HepG2 (cell line): ENCODE measurements around the gene STAP2. TPM values are rescaled to one million over a fixed set of nuclear protein-coding genes. Genes with fewer than 3 reads are reported as not detected.

Experiments used
- ATF1 ChIP-seq: IDR thresholded peaks from 2 replicates; pipeline ENCODE4 v1.6.1; 2016; ENCODE audit warnings: mild to moderate bottlenecking, control low read depth
- CC2D1A ChIP-seq: sonication (generic); formaldehyde crosslinking; IDR thresholded peaks from 2 replicates; pipeline ENCODE4 v1.8.1; 2023; ENCODE audit warnings: mild to moderate bottlenecking, missing genetic modification reagents
- ELF4 ChIP-seq: sonication (generic); formaldehyde crosslinking; IDR thresholded peaks from 2 replicates; pipeline ENCODE4 v1.5.0; 2020; ENCODE audit warnings: missing genetic modification reagents, mild to moderate bottlenecking, moderate library complexity, borderline replicate concordance
- GLI4 ChIP-seq: sonication (generic); formaldehyde crosslinking; IDR thresholded peaks from 2 replicates; pipeline ENCODE4 v1.5.1; 2020; ENCODE audit warnings: missing genetic modification reagents, mild to moderate bottlenecking, moderate library complexity, borderline replicate concordance
- GPN1 ChIP-seq: sonication (generic); formaldehyde crosslinking; IDR thresholded peaks from 2 replicates; pipeline ENCODE4 v1.5.1; 2020; ENCODE audit warnings: missing genetic modification reagents, borderline replicate concordance
- HNRNPH1 ChIP-seq: fragments of 200-400 bp; formaldehyde crosslinking; optimal IDR thresholded peaks from 2 replicates; pipeline ENCODE3; 2017; ENCODE audit warnings: mild to moderate bottlenecking, low read depth, low read length
- IRF2 ChIP-seq: IDR thresholded peaks from 2 replicates; pipeline ENCODE4 v1.6.1; 2018; ENCODE audit warnings: missing genetic modification reagents, missing compliant biosample characterization
- POLR2A ChIP-seq, 2 experiments: IDR thresholded peaks; 2 replicates each; pipeline ENCODE4 v1.6.1; 2011; ENCODE audit warnings: low read depth in 2 of 2, low read length in 2 of 2, mild to moderate bottlenecking in 1 of 2, moderate library complexity in 1 of 2; ENCODE audit not compliant: insufficient read depth in 1 of 2
- YEATS2 ChIP-seq: sonication (generic); formaldehyde crosslinking; IDR thresholded peaks from 2 replicates; pipeline ENCODE4 v1.4.0; 2020; ENCODE audit warnings: missing genetic modification reagents, borderline replicate concordance
- ZNF121 ChIP-seq: sonication (generic); formaldehyde crosslinking; IDR thresholded peaks from 2 replicates; pipeline ENCODE4 v1.5.0; 2020; ENCODE audit warnings: mild to moderate bottlenecking, missing genetic modification reagents
- ZNF44 ChIP-seq: sonication (generic); formaldehyde crosslinking; IDR thresholded peaks from 2 replicates; pipeline ENCODE4 v1.5.1; 2020; ENCODE audit warnings: mild to moderate bottlenecking, missing genetic modification reagents
- ZNF562 ChIP-seq: sonication (generic); formaldehyde crosslinking; IDR thresholded peaks from 2 replicates; pipeline ENCODE4 v1.8.0; 2022; ENCODE audit warnings: missing genetic modification reagents, borderline replicate concordance
- ZNF570 ChIP-seq: sonication (generic); formaldehyde crosslinking; IDR thresholded peaks from 2 replicates; pipeline ENCODE4 v1.4.0; 2020; ENCODE audit warnings: mild to moderate bottlenecking, missing genetic modification reagents, borderline replicate concordance
- ZNF713 ChIP-seq: sonication (generic); formaldehyde crosslinking; IDR thresholded peaks from 2 replicates; pipeline ENCODE4 v1.4.0; 2020; ENCODE audit warnings: mild to moderate bottlenecking, missing genetic modification reagents
- polyA plus RNA-seq, 8 experiments: library from polyadenylated mRNA; depleted of rRNA in 3 of 8; stranded (reverse) in 7 of 8; unstranded in 1 of 8; fragments of >200 nt; fragmentation: Illumina TruSeq in 4 of 8; extraction: Trizol in 4 of 8; gene quantifications; 2 replicates each; pipeline versions ENCODE4 v1.2.1 to v1.2.3, GENCODE V29; 2011 to 2016; ENCODE audit warnings: low read depth in 4 of 8, missing spikeins in 1 of 8, mixed read lengths in 1 of 8; ENCODE audit not compliant: insufficient read depth in 1 of 8
- total RNA-seq, 5 experiments: library from RNA; depleted of rRNA; stranded (reverse); fragments of >200 nt; fragmentation: Illumina TruSeq; extraction: Trizol; gene quantifications; 2 replicates each; pipeline ENCODE4 v1.2.3, GENCODE V29; 2016; ENCODE audit warnings: low read depth in 1 of 5
- TF ChIP-seq, protein P1 (sequence below): sonication (generic); formaldehyde crosslinking; IDR thresholded peaks from 2 replicates; pipeline ENCODE4 v1.4.0; 2020; ENCODE audit warnings: low read depth, missing genetic modification reagents
- TF ChIP-seq, protein P2 (sequence below): sonication (generic); formaldehyde crosslinking; IDR thresholded peaks from 2 replicates; pipeline ENCODE4 v1.9.0; 2021; ENCODE audit warnings: missing genetic modification reagents, mild to moderate bottlenecking, borderline replicate concordance
- TF ChIP-seq, protein P3 (sequence below): sonication (generic); formaldehyde crosslinking; IDR thresholded peaks from 2 replicates; pipeline ENCODE4 v1.5.0; 2020; ENCODE audit warnings: missing genetic modification reagents
- TF ChIP-seq, protein P4 (sequence below): sonication (generic); formaldehyde crosslinking; IDR thresholded peaks from 2 replicates; pipeline ENCODE4 v1.4.0; 2020; ENCODE audit warnings: missing genetic modification reagents, mild to moderate bottlenecking, borderline replicate concordance
- TF ChIP-seq, protein P5 (sequence below): sonication (generic); formaldehyde crosslinking; IDR thresholded peaks from 2 replicates; pipeline ENCODE4 v1.5.1; 2020; ENCODE audit warnings: missing genetic modification reagents, mild to moderate bottlenecking, borderline replicate concordance

STAP2 gene
- total and polyA plus RNA-seq, 2 of the 13 experiments (the other 11 are each of a cell fraction or from before 2014, with no cell fraction given) = 39.0 to 43.7 TPM

DNA sequence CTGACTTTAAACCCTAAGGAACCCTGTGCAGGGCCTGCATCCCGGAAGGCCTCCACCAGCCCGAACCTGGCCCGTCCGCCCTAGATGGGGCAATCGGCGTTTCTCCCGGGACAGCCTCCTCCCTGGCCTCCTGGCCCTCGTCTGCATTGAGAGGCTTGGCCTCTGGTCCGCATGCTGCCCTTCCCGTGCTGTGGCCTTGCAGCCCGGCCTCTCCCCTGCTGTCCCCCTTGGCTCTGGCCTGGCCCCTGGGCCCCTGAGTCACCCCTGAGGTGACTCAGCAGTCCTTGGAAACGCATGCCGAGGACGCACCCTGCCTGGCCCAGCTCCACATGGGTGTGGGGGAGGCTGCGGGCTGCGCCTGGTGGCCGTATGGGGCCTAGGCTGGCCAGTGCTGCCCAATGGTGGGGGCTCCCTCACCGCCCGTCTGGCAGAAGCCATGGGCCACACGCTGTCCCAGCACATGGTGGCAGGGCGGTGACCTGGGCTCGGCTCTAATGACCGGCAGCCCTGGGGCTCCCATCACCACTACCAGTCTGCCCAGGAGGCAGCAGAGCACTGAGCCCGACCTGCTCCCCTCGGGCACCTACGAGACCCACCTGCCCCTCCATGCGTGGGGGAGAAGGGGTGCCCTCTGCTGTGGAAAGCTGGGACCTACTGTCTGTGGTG, 36.0 kb upstream of the STAP2 start (continued):
- TF ChIP-seq, protein P1, sequence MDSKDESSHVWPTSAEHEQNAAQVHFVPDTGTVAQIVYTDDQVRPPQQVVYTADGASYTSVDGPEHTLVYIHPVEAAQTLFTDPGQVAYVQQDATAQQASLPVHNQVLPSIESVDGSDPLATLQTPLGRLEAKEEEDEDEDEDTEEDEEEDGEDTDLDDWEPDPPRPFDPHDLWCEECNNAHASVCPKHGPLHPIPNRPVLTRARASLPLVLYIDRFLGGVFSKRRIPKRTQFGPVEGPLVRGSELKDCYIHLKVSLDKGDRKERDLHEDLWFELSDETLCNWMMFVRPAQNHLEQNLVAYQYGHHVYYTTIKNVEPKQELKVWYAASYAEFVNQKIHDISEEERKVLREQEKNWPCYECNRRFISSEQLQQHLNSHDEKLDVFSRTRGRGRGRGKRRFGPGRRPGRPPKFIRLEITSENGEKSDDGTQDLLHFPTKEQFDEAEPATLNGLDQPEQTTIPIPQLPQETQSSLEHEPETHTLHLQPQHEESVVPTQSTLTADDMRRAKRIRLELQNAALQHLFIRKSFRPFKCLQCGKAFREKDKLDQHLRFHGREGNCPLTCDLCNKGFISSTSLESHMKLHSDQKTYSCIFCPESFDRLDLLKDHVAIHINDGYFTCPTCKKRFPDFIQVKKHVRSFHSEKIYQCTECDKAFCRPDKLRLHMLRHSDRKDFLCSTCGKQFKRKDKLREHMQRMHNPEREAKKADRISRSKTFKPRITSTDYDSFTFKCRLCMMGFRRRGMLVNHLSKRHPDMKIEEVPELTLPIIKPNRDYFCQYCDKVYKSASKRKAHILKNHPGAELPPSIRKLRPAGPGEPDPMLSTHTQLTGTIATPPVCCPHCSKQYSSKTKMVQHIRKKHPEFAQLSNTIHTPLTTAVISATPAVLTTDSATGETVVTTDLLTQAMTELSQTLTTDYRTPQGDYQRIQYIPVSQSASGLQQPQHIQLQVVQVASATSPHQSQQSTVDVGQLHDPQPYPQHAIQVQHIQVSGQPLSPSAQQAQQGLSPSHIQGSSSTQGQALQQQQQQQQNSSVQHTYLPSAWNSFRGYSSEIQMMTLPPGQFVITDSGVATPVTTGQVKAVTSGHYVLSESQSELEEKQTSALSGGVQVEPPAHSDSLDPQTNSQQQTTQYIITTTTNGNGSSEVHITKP (CRISPR knock-in tag) = peak; percentile 80; the same call in 1 of the 2 replicates
- TF ChIP-seq POLR2A (IDR thresholded peaks at IDR 0.05; ENCODE audit: insufficient read depth in 1 of 2, low read depth in 2 of 2, low read length in 2 of 2) (peak; percentile 12 to 48; a peak in 2 of 4 replicates), IRF2 (CRISPR knock-in tag) (peak; percentile 94), ZNF570 (no peak), GPN1 (CRISPR knock-in tag) (no peak), ATF1 (no peak), ZNF562 (CRISPR knock-in tag) (no peak), YEATS2 (CRISPR knock-in tag) (peak; percentile 88), HNRNPH1 (no peak), ZNF121 (peak; percentile 73), ZNF44 (CRISPR knock-in tag) (no peak), CC2D1A (CRISPR knock-in tag) (no peak), ZNF713 (CRISPR knock-in tag) (no peak), ELF4 (no peak), GLI4 (CRISPR knock-in tag) (peak; percentile 94; the same call in 1 of the 2 replicates)
- TF ChIP-seq, protein P2, sequence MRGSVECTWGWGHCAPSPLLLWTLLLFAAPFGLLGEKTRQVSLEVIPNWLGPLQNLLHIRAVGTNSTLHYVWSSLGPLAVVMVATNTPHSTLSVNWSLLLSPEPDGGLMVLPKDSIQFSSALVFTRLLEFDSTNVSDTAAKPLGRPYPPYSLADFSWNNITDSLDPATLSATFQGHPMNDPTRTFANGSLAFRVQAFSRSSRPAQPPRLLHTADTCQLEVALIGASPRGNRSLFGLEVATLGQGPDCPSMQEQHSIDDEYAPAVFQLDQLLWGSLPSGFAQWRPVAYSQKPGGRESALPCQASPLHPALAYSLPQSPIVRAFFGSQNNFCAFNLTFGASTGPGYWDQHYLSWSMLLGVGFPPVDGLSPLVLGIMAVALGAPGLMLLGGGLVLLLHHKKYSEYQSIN (CRISPR knock-in tag) = no peak
- TF ChIP-seq, protein P3, sequence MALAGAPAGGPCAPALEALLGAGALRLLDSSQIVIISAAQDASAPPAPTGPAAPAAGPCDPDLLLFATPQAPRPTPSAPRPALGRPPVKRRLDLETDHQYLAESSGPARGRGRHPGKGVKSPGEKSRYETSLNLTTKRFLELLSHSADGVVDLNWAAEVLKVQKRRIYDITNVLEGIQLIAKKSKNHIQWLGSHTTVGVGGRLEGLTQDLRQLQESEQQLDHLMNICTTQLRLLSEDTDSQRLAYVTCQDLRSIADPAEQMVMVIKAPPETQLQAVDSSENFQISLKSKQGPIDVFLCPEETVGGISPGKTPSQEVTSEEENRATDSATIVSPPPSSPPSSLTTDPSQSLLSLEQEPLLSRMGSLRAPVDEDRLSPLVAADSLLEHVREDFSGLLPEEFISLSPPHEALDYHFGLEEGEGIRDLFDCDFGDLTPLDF (CRISPR knock-in tag) = no peak
- TF ChIP-seq, protein P4, sequence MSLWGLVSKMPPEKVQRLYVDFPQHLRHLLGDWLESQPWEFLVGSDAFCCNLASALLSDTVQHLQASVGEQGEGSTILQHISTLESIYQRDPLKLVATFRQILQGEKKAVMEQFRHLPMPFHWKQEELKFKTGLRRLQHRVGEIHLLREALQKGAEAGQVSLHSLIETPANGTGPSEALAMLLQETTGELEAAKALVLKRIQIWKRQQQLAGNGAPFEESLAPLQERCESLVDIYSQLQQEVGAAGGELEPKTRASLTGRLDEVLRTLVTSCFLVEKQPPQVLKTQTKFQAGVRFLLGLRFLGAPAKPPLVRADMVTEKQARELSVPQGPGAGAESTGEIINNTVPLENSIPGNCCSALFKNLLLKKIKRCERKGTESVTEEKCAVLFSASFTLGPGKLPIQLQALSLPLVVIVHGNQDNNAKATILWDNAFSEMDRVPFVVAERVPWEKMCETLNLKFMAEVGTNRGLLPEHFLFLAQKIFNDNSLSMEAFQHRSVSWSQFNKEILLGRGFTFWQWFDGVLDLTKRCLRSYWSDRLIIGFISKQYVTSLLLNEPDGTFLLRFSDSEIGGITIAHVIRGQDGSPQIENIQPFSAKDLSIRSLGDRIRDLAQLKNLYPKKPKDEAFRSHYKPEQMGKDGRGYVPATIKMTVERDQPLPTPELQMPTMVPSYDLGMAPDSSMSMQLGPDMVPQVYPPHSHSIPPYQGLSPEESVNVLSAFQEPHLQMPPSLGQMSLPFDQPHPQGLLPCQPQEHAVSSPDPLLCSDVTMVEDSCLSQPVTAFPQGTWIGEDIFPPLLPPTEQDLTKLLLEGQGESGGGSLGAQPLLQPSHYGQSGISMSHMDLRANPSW (CRISPR knock-in tag) = no peak
- TF ChIP-seq, protein P5, sequence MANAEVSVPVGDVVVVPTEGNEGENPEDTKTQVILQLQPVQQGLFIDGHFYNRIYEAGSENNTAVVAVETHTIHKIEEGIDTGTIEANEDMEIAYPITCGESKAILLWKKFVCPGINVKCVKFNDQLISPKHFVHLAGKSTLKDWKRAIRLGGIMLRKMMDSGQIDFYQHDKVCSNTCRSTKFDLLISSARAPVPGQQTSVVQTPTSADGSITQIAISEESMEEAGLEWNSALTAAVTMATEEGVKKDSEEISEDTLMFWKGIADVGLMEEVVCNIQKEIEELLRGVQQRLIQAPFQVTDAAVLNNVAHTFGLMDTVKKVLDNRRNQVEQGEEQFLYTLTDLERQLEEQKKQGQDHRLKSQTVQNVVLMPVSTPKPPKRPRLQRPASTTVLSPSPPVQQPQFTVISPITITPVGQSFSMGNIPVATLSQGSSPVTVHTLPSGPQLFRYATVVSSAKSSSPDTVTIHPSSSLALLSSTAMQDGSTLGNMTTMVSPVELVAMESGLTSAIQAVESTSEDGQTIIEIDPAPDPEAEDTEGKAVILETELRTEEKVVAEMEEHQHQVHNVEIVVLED (CRISPR knock-in tag) = peak; percentile 48; the same call in 1 of the 2 replicates
